GM15510 (cell line): ENCODE measurements around the gene OGA.

Experiments
- POLR2A ChIP-seq: IDR thresholded peaks from 3 replicates; pipeline ENCODE4 v1.6.1; 2011; ENCODE audit warnings: borderline replicate concordance; ENCODE audit not compliant: insufficient read length; ENCODE audit errors: extremely low read depth

Gene OGA

DNA sequence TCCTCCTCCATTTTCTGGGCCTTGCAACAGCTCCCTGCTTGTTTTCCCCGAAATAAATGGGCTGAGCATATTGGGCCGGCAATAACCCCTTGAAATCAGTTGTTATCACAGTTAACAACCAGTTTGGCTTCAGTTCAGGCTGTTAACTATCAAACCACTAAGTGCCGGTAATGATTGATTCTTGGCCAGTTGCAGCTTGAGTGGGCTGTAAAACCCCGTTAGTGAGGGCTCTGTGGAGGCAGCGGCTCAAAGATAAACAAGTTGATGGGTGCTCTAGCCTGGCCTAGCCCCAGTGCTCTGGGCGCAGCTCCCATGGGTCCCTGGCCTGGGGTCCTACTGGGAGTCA lies 50.7 kb downstream of the OGA start:
- no peak for TF ChIP-seq POLR2A

DNA sequence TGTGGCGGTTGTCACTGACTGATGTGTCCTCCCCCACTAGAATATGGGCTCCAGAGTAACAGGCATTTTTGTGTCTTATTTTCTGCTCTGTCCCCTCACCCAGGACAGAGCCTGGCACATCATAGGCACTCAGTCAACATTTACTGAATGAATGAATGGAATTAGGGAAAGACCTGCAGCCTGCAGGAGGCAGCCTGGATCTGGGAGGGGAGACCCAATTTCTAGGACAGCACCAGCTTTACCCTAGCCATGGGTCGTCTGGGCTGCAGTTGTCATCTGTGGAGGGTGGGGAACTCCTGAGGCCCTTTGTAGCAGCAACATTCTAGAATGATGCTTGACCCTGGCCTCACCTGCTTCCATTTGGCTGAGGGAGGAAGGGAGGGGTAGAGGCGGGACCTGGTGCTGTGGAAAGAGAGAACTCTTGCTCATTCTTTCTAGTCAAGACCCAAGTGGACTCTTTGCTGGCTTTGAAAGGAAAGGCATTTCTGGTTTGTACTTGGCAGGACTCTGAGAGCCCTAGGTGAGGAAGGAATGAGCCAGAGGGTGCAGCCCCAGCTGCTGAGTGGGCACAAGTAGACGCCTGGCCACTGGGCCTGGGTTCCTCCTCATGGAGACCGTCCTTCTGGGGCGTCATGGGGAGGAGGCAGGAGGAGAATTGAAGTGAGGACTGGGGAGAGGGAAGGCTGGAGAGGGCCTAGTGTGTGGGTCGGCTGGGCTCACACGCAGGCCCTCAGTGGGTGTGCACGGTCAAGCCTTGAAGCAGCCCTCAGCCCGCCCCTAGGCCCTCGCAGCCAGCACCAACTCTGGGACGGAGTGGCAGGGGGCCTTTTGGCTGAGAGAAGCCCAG lies 51.3 kb downstream of the OGA start:
- no peak for TF ChIP-seq POLR2A

DNA sequence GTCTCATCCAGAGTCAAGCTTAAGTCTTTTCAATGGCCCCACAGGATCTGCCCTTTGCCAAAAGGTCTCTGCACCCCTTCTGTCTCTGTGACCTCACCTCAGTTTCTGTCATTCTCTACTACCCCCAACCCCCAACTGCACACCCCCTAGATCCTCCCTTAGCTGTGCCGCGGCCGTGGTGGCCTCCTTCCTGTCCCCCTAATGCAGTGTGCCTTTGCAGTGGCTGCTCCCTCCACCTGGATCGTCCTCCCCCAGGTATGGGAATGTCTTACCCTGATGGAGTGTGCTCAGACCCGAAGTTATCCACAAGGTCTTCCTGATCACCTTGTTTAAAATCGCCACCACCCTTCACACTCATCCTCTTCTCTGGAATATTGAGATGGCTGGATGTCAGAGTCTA lies 51.9 kb downstream of the OGA start:
- no peak for TF ChIP-seq POLR2A

DNA sequence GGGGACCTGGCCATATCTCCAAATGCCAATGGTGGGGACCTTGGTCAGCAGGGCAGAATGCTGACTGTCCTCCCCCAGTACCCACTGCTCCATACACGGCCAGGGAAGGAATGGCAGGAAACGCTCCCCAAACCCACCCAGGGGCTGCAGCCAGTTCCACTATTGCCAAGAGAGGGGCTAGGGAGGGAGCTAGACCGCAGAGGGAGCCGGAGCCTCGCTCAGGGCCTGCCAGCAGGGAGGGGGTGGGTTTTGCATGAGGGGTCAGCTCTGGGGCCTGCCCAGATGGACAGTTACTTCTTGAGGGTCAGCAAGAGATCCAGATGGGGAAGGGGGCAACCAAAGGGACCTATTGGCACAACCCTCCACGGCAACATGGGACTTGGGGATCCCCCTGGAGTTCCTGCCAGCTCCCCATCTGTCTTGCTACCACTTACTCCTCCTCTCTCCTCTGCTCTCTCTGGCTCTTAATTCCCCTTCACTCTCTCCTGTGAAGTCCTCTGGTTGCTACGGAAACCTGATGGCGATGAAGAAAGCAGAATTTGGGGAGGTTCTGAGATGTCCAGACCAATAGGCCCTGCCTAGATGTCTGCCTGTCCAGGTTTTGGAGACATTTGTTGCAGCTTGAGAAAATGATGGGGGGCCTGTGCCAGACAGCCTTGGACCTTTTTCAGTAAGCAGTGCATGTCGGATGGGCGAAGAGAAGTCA lies 55.0 kb downstream of the OGA start:
- no peak for TF ChIP-seq POLR2A

DNA sequence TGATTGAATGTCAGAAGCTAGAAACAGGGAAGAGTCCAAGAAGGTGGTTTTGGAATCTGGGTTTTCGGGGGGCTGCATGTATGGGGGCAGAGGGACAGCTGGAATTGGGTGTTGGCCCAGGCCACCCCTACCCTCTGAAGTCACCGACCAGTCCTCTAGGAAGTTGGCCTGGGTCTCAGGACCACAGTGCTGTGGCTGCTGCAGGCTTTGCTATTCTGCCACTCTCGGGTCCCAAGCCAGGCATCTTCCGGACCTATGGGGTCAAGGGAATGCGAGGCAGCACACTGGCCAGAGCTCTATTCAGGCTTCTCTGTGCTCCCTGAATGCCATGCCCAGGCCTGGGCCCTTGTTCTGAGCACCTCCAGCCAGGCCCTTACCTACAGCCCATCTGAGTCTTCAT lies 55.5 kb downstream of the OGA start:
- no peak for TF ChIP-seq POLR2A

DNA sequence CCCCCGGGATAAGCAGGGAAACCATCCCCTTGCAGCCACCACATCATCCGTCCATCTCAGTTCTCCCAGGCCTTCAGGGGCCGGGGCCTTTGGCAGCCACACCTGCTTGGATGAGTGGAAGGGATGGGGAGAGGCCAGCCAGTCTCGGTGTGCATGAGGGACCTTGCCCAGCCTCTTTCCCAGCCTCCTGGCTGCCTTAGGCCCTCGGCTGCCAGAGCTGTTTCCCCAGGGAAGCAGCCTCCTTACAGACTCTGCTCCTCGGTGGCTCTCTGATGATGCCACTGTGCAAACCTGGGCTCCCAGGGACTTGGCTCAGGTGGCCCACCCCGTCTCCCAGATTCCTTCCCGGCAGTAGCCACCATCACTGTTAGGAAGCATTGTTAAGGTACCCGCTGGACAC lies 57.0 kb downstream of the OGA start:
- TF ChIP-seq POLR2A, result no peak

DNA sequence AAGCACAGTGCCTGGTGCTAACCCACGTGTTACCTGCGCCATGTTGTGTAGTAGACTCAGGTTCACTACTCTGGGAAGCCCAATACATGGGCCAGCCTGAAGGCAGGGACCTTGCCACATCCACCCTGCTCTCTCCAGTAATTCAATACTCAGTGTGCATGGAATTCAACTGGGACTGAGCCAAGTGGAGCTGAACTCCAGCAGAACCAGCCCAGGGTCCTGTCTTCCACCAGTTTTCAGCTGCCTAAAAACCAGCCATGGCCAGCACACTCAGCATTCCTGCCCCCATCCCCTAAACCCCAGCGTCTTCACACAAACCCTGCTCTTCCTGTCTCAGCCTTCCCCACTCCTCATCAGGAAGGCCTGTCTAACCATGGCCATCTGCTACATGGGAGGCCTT lies 57.7 kb downstream of the OGA start:
- no peak for TF ChIP-seq POLR2A

DNA sequence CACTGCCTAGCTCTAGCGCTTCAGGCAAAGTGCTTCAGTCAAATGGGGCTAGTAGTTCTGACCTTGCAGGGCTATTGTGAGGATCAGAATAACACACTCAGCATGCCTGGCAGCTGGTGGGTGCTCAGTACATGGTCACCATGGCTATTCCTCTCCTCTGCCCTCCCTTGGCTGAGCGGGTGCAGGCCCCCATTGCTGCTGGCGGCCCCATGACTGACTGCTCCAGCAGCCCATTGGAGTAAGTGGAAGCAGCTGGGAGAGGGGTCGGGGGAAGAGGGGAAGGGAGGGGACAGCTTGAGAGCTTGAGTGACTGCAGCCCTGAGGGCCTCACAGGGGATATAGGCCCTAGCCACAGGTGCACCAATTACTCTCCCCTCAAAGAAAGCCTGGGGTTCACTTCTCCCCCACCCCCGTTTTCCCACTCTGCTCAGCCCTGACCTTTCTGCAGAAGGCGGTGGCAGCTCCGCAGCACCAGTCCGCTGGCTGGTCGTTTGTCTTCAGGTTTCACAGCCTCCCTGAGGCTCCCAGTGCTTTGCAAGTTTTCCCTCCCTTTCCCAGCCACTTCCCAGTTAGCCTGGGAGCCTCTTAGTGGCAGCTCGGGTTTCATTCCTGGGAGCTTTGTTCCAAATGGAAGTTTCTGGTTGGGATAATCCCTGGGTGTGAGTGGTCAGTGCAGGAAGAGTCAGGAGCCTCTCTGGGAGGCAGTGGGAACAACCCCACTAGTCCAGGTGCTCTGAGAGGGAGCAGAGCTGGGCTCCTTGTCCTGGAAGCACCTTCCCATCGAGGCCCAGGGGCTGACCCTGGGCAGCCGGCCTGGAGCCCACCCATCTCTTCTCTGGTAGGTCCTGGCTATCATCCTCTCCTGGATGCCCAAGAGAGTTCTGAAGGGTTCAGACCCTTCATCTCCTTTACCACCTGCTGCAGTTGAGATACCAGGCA lies 58.7 kb downstream of the OGA start:
- TF ChIP-seq POLR2A, result no peak

DNA sequence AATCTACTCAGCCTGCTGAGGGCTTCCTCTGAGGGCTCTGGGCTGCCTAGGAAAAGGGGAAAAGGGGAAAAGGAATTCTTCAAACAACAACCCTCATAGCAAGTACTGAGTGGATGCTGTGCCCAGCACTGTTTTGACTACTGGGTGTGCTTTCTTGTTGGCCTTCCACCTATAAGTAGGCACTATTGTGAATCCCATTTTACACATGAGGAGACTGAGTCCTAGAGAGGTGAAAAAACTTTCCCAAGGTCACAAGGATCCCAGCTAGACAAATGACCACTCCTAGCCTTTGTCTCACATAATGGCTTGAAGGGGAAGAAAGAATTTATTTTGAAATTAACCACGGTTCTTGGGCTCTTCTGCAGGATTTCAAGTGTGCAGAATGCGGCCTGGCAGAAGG lies 59.4 kb downstream of the OGA start:
- no peak for TF ChIP-seq POLR2A

DNA sequence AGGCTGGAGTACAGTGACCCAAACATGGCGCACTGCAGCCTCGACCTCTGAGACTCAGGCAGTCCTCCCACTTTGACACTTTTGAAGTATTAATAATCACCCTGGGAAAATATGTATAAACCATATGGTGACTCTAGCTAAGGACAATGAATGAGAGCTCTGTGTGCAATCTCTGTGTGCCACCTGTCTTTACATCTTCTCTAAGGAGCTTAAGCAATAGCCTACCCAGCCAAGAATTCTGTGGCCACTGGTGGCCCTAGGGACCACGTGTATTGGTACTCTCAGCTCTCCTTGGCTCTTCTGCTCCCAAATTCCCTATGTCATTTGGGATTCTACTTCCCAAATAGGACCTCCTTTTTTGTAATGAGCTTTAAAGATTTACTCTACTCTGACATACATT lies 66.0 kb downstream of the OGA start:
- TF ChIP-seq POLR2A, result no peak

DNA sequence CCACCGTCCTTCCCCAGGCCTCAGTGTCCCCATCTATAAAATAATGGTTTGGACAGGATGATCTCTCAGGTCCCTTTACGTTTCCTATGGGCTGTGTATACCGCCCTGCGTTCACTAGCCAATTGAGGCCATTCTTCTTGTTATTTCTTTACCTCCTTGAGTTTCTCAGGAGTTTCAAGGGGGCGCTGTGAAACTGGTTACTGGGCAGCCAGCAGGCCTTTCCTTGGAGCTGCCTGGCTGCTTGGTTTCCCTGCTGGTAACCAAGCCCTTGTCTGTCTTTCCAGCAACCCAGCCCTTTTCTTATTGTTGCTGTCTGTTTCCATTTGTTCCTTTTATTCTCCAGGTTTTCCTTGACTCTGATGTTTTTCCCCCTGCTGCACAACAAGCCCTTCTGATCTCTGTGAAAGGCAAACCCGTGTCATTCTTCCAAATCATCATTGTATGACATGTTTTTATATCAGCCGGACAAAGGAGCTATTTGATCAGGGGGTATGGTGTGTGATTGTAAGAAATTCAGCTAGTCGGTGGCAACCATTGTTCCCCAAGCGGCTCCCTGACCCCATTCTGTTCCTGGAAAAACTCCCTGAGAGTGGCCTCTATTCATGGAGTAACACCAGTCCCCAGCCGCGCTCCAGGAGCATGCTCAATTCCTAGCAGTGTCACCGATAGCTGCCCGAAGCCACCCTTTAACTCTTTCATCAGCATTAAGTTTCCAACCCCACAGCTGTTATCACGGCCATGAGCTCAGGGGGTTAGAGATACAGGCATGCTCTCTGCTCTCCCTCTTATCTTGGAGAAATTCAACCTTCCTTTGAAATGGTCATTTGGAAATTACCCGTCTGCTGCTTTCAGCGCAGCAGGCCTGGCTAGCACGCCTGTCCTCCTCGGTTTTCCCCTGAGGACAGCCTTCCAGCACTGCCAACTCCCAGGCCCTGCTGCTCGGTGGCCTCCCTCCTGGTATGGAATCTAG lies 68.9 kb downstream of the OGA start:
- TF ChIP-seq POLR2A, result no peak

DNA sequence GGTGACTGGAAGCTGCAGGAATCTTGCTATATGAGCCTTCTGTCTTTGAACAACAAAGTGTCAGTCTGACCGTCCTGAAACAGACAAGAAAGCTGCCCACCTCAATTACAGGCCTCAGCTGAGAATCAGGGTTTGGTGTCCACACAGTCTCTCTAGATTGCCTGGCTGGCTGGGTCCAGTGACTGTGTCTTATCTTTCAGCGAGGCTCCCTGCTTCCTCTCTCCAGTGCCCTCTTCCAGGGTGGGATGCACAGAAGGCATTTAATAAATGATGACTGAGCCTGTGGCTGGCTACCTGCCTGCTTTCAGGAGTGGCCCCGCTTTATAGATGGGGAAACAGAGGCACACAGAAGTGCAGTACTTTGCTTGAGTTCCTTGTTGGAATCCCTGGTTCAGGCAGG lies 69.7 kb downstream of the OGA start:
- no peak for TF ChIP-seq POLR2A

DNA sequence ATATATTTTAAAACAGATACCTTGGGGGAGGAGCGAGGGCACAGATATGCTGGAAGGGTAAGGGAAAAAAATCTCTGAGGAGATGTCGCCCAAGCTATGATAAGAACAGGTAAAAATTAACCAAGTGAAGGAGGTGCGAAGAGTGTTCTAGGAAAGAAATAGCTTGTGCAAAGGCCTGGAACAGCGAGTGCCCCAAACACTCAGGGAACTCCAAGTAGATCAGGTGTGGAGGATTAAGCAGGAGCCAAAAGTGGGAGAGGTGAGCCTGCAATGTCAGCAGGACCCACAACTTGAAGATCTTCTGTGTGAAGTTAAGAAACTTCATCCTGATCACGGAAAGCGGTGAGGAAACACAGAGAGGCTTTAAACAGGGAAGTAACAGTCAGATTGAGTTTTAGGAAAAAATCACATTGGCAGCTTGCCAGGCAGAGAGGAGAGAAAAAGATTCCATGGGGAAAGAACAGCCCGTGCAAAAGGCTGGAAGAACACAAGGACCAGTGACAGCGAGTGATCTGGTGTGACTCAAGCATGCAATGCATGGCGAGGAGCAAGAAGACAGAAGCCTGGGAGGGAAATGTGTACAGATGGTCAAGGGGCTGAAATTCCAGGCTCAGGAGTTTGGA lies 73.1 kb downstream of the OGA start:
- TF ChIP-seq POLR2A, result no peak

DNA sequence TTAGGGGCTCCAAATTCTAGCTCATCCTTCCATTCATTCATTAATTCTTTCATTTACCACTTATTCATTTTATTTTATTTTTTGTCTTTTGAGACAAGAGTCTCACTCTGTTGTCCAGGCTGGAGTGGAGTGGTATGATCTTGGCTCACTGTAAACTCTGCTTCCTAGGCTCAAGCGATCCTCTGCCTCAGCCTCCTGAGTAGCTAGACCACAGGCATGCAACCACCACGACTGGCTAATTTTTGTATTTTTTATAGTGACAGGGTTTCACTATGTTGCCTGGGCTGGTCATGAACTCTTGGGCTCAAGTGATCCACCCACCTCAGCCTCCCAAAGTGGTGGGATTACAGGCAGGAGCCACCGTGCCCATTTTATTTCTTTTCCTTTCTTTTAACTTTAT lies 74.0 kb downstream of the OGA start:
- no peak for TF ChIP-seq POLR2A
